Suprapubic skin (tissue), 3 donors: Measurements from ENCODE around the gene MOB3B.

ENCODE experiments used
- CTCF ChIP-seq, 2 donors: fragments of 200-600 bp in 1 of 2; fragments of 450-650 bp in 1 of 2; sonication (generic) in 1 of 2; IDR thresholded peaks; one replicate each; pipeline ENCODE4 v1.5.1; 2016 to 2019; ENCODE audit warnings: antibody characterized with exemption in 2 of 2, mild to moderate bottlenecking in 1 of 2, moderate library complexity in 1 of 2
- POLR2AphosphoS5 ChIP-seq, 3 donors: sonication (generic); formaldehyde crosslinking; IDR thresholded peaks; one replicate each; pipeline ENCODE4 v1.6.1; 2017; ENCODE audit warnings: antibody characterized with exemption in 3 of 3

GRCh38 chr9:27377811-27378456 is 151.7 kb downstream of the MOB3B start:
- no peak for TF ChIP-seq POLR2AphosphoS5 (IDR thresholded peaks at IDR 0.05)
- TF ChIP-seq CTCF (IDR thresholded peaks at IDR 0.05): no peak
